AML-193 (cell line): Measurements from ENCODE around the gene PPM1E.
"Not testable (repeated sequence)": the region's sequence is repeated elsewhere in the genome, so short reads cannot be mapped to it uniquely, and the experiment has no call there.

Experiments used
- DNase-seq, 2 experiments: peaks; one replicate each; lab custom pipeline; 2025; lab: John Stamatoyannopoulos, UW

The PPM1E gene

DNA sequence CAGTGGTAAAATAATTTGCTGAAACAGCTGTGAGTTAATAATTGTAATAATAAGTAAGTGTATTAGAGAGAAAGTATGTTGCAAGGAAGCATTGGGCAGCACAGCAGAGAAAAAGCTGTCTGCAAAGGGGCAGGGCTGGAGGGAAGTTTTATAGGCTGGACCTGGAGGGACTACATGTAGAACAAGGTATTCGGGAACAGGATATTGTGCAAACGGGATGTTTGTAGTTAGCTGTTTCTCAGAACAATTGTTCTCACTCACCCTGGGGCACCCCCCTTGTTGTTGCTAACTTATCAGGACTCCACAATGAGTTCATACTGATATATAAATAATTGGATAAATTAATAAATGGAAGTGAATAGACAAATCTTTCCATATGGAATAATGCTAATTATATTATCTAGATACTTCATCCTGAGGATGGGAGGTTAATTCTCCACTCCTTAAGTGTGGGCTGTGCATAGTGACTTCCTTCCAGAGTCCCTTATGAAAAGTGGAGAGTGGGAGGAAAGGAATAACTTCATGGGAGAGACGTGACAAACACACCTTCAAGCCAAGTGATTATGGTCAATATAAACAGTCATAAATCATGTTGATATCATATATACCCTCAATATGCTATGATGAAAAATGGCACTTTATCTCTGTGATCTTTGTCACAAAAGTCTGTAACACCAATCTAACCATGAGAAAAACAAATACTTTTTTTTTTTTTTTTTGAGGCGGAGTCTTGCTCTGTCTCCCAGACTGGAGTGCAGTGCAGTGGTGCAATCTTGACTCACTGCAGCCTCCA is 85.4 kb downstream of the PPM1E start:
- DNase-seq = no peak

GRCh38 chr17:58846413-58846812 is 90.8 kb downstream of the PPM1E start:
- DNase-seq = not testable (repeated sequence)

DNA sequence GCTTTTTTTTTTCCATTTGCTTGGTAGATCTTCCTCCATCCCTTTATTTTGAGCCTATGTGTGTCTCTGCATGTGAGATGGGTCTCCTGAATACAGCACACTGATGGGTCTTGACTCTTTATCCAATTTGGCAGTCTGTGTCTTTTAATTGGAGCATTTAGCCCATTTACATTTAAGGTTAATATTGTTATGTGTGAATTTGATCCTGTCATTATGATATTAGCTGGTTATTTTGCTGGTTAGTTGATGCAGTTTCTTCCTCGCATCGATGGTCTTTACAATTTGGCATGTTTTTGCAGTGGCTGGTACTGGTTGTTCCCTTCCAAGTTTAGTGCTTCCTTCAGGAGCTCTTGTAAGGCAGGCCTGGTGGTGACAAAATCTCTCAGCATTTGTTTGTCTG is 94.5 kb downstream of the PPM1E start:
- DNase-seq = not testable (repeated sequence)

DNA sequence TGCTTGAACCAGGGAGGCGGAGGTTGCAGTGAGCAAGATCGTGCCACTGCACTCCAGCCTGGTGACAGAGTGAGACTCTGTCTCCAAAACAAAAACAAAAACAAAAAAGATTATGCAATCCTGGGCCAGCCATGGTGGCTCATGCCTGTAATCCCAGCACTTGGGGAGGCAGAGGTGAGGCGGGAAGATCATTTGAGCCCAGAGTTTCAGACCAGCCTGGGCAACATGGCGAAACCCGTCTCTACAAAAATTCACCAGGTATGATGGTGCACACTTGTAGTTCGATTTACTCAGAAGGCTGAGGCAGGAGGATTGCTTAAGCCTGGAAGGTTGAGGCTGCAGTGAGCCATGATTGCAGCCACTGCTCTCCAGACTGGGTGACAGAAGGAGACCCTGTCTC is 109.6 kb downstream of the PPM1E start:
- DNase-seq = no peak

GRCh38 chr17:58870747-58871146 is 115.1 kb downstream of the PPM1E start:
- no peak for DNase-seq

DNA sequence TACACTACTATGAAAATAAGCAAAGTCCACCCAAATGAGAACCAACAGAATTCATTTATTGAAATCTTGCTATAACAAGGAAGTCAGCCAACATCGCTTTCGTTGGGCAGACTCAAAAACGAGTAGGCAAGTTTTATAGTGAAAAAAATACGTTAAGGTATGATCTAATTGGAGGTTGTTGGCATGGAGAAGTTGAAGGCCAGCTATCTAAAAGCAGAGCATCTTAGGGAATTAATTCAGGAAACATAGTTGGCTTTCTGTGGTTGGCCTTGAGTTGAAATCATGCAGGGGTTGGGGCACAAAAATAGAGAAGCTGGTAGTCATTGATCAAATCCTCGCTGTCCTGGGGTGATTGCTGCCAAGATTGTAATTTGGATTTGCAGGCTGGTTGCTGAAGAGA is 118.3 kb downstream of the PPM1E start:
- no peak for DNase-seq

DNA sequence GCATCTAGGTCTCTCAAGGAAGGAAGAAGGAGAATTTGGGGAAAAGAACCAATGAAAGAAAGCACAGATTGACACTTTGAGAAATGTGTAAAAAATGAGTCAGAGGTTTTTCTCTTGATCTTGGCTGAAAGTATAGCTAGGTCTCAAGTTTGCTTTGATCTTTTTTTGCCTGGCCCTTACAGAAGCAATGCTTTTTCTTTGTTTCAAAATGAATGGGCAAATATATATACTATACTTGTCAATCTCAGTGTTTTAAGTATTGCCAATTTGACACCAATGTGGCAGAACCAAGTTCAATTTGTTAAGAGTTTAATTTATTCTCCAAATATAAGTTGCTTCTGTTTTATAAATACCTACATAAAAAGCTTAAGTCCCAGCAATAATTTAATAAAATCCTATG is 119.6 kb downstream of the PPM1E start:
- DNase-seq = no peak

- DNase-seq = no peak
These were observed 128.5 kb downstream of the PPM1E start for GRCh38 chr17:58884161-58884560.

- no peak for DNase-seq
These were observed 130.9 kb downstream of the PPM1E start for GRCh38 chr17:58886514-58886913.

- DNase-seq = no peak
These were observed 134.3 kb downstream of the PPM1E start for GRCh38 chr17:58889928-58890327.

DNA sequence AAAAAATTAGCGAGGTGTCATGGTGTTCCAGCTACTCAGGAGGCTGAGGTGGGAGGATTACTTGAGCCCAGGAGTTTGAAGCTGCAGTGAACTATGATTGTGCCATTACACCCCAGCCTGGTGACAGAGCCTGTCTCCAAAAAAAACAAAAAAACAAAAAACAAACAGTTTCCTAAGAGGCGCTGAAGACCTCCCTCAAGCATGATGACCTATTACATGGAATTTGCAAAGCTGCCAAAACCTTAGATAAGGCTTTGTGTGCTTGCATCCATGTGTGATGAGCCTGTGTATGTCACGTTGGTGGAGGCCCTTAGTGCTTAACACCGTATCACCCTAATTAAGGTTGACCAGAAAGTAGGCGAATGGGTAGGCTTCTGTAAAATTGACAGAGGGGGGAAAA is 143.5 kb downstream of the PPM1E start:
- DNase-seq = no peak

DNA sequence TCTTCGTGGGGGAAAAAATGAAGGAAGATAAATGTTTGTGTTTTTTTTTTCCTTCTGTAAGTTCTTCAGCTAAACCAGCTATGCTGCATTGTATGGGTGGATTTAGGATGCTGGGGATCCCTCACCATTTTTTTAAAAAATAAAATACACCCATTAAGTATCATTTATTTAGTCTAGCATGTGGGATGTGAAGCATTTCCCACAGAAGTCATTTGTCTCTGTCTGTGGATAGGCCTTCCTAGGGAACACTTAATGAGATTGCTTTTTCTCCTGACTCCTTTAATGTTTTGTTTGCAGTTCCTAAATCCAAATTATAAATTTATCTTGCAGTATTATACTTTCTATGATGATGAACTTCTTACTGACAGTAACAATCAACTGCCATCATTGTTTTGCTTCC is 146.7 kb downstream of the PPM1E start:
- no peak for DNase-seq

DNA sequence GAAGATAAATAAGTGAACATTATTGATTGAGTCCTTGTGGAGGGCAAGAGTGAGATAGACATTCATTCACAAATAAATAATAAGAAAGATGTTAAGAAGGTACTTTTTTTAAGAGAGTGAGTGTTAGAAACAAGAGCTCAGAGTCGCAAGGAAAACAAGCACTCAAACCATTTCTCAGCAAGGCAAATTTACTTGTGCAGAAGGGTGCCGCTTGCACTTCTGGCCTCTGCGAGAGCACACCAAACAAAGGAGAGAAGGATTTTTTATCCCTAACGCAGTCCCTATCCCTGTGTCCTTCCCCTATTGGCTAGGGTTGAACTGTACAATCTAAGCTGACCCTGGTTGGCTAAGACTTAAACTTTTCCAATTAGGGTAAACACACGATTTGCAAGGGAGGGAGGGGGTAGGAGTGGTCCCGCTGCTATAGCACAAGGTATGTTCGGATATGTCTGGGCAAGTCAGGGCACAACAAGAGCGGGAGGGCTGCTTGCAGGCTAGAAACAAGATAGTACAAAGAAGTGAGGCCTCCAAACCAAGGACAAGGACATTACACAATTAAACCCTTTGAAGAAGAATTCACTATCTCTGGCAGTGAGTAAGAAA is 156.2 kb downstream of the PPM1E start:
- DNase-seq = no peak

- no peak for DNase-seq
These were observed 157.9 kb downstream of the PPM1E start for GRCh38 chr17:58913552-58913951.

DNA sequence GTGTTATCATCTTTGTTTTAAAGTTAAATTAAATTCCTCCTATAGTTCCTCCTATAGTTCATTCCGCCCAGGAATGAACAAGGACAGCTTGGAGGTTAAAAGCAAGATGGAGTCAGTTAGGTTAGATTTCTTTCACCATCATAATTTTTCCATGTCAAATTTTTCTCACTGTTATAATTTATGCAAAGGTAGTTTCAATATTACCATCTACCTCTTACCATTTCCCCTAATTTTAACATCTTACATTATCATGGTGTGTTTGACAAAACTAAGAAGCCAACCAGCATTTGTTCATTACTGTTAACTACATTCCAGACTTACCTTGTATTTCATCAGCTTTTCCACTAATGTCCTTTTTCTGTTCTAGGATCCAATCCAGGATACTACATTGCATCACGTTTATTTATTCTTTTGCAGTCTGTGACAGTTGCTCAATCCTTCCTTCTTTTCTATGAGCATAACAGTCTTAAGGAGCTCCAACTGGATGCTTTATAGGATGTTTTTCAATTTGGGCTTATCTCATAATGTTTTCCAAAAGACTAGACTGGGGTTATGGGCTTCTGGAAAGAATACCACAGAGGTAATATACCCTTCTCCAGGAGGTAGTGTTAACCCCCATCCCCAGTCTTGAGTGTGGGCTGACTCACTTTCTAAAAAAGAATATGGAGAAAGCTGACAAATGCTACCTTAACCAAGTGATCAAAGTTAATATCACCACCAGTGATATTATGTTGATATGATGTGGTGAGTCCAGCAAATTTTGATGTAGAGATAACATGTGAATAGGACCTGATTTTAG is 158.5 kb downstream of the PPM1E start:
- no peak for DNase-seq

DNA sequence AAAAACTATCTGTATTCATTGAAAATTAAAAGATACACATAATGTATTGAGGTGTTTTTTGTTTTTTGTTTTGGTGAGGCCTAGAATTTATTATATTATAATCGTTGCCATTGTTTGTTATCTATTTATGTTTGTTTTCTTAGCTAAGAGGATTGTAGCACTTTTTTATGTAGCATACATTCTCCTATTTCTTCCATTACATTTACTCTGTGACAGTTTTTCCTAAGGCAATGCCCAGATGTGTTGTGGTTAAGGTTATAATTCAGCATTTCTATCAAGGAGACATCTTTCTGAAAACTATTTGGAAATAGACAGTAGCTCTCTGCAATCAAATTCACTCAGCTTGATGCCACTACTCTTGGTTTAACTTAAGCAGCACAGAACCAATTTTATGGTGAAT is 161.6 kb downstream of the PPM1E start:
- no peak for DNase-seq

- no peak for DNase-seq
These were observed 162.4 kb downstream of the PPM1E start for GRCh38 chr17:58918072-58918471.

- no peak for DNase-seq
These were observed 163.2 kb downstream of the PPM1E start for GRCh38 chr17:58918884-58919283.

GRCh38 chr17:58920773-58921172 is 165.1 kb downstream of the PPM1E start:
- DNase-seq = no peak

GRCh38 chr17:58932956-58933355 is 177.3 kb downstream of the PPM1E start:
- DNase-seq = no peak

DNA sequence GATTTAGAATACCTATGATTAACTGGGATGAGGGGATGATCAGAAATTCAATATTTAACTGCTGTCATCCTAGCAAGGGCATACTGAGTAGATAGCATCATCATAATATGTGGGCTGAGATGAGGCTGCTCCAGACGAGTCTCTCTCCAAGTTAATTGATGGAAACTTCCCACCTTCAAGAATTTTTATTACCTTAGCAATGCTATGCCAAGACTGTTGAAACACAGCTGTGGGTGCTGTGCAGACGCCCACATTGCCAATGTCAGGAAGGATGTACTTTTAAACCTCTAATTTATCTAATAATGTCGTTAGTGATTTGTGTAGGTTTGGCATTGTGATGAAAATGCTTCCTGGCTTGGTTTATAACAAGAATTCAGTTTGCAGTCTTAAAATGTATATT is 180.6 kb downstream of the PPM1E start:
- no peak for DNase-seq

- no peak for DNase-seq
These were observed 188.5 kb downstream of the PPM1E start for GRCh38 chr17:58944166-58944565.

DNA sequence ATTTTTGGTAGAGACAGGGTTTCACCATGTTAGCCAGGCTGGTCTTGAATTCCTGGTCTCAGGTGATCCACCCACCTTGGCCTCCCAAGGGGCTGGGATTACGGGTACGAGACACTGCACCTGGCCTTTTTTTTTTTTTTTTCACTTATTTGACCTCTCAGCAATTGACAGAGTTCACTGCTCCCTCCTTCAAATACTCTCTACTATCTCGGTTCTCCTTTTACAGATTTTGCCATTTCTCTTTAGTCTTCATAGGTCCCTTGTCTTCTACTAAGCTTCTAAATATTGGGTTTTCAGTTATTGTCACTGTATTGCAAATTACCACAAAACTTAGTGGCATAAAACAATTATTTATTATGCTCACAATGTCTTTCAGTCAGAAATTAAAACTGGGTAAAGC is 191.8 kb downstream of the PPM1E start:
- DNase-seq = no peak
